Measurements from ENCODE around the gene TALDO1. TPM values are rescaled to one million over a fixed set of nuclear protein-coding genes. Genes with fewer than 3 reads are reported as not detected.

Gene TALDO1
- total and polyA plus RNA-seq, 2 of the 8 experiments (the other 6 are each of a cell fraction or from before 2014, with no cell fraction given) = 265 to 308 TPM

DNA sequence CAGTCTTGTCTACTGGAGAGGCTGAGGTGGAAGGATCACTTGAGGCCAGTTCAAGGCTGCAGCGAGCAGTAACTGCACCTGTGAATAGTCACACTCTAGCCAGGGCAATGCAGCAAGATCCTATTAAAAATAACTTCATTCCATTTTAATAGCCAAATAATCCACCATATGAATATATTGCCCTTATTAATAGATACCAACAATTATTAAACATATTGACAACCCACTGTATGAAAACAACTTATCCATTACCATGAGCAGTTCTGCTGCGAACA is 19.6 kb downstream of the TALDO1 start (continued):
- TF ChIP-seq, protein P1, sequence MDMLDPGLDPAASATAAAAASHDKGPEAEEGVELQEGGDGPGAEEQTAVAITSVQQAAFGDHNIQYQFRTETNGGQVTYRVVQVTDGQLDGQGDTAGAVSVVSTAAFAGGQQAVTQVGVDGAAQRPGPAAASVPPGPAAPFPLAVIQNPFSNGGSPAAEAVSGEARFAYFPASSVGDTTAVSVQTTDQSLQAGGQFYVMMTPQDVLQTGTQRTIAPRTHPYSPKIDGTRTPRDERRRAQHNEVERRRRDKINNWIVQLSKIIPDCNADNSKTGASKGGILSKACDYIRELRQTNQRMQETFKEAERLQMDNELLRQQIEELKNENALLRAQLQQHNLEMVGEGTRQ (IDR thresholded peaks at IDR 0.05; ENCODE audit: low read length) = no peak
- TF ChIP-seq CBX8 (IDR thresholded peaks at IDR 0.05; ENCODE audit: borderline replicate concordance, low read depth, low read length) (no peak), ASH2L (IDR thresholded peaks at IDR 0.05; ENCODE audit: low read length) (no peak)

Measured in H1 (cell line).